Measurements from ENCODE around the gene NGF.

- TF ChIP-seq E2F1 (CRISPR knock-in tag; IDR thresholded peaks at IDR 0.05) (no peak), CTCF (IDR thresholded peaks at IDR 0.05 in 2 of 3, conservative IDR thresholded peaks at IDR 0.05 in 1 of 3; ENCODE audit: insufficient read depth in 2 of 3, low read depth in 1 of 3, low read length in 3 of 3) (no peak), CREB3L1 (IDR thresholded peaks at IDR 0.05; ENCODE audit: borderline replicate concordance, low read depth) (no peak), ZFP30 (CRISPR knock-in tag; IDR thresholded peaks at IDR 0.05; ENCODE audit: borderline replicate concordance) (no peak), RNF219 (CRISPR knock-in tag; IDR thresholded peaks at IDR 0.05) (no peak), JUN (IDR thresholded peaks at IDR 0.05; ENCODE audit: borderline replicate concordance, low read depth, low read length) (no peak), JUN (CRISPR knock-in tag; IDR thresholded peaks at IDR 0.05; ENCODE audit: borderline replicate concordance) (no peak), CREM (IDR thresholded peaks at IDR 0.05; ENCODE audit: low read depth) (no peak), ZHX1 (conservative IDR thresholded peaks at IDR 0.05; ENCODE audit: low read length) (no peak), ILF3 (IDR thresholded peaks at IDR 0.05; ENCODE audit: borderline replicate concordance) (no peak), TAF1 (IDR thresholded peaks at IDR 0.05; ENCODE audit: control insufficient read depth, extremely low read depth, insufficient read depth, low read length, severe bottlenecking) (no peak), U2AF1 (optimal IDR thresholded peaks at IDR 0.05; ENCODE audit: low read depth, low read length) (no peak), ZBTB33 (CRISPR knock-in tag; IDR thresholded peaks at IDR 0.05) (no peak), IFI16 (CRISPR knock-in tag; IDR thresholded peaks at IDR 0.05) (no peak)
Observed at GRCh38 chr1:115251856-115252255, 86.2 kb downstream of the NGF start.
